SK-N-SH (cell line): ENCODE data around the gene RIMKLA. TPM values are rescaled to one million over a fixed set of nuclear protein-coding genes. Genes with fewer than 3 reads are reported as not detected.

Experiments
- CTCF ChIA-PET: fragments of 300-600, 350-600 bp; formaldehyde crosslinking; extraction: SDS; loops from one replicate; lab custom pipeline; 2021; lab: Yijun Ruan, JAX
- POLR2A ChIA-PET: fragments of 350-600 bp; sonication (Branson Sonifier 250); formaldehyde crosslinking; extraction: SDS; loops from one replicate; lab custom pipeline; 2020; ENCODE audit warnings: antibody characterized with exemption, inconsistent platforms; lab: Yijun Ruan, JAX
- DNase-seq: peaks from one replicate; pipeline ENCODE4 v3.0.0; 2012
- H2AFZ ChIP-seq: fragments of 200-600 bp; sonication (generic); 2 replicates; pipeline ENCODE4 v1.8.1; 2016; ENCODE audit warnings: antibody characterized with exemption, mild to moderate bottlenecking, low read depth
- H3F3A ChIP-seq: fragments of 200-600 bp; sonication (generic); replicated peaks from 2 replicates; pipeline ENCODE3; 2016; ENCODE audit warnings: antibody characterized with exemption, mild to moderate bottlenecking; ENCODE audit not compliant: insufficient read depth
- H3K27ac ChIP-seq, 2 experiments: fragments of 200-500 bp in 1 of 2; fragments of 200-600 bp in 1 of 2; sonication (Bioruptor generic) in 1 of 2; sonication (generic), shearing (Covaris generic) in 1 of 2; 2 replicates each; pipeline versions ENCODE4 v1.5.1 to v1.6.1; 2014 to 2016; ENCODE audit warnings: low read depth in 2 of 2, inconsistent platforms in 1 of 2, low read length in 1 of 2, mild to moderate bottlenecking in 1 of 2, mixed read lengths in 1 of 2
- H3K27me3 ChIP-seq: fragments of 200-600 bp; sonication (generic), shearing (Covaris generic); 2 replicates; pipeline ENCODE4 v1.6.1; 2016; ENCODE audit warnings: mixed run types; ENCODE audit not compliant: insufficient read depth
- H3K36me3 ChIP-seq, 2 experiments: fragments of 200-500 bp in 1 of 2; fragments of 200-600 bp in 1 of 2; sonication (Bioruptor generic) in 1 of 2; sonication (generic) in 1 of 2; replicated peaks in 1 of 2; 2 replicates each; pipeline versions ENCODE3 to v1.5.1; 2014 to 2016; ENCODE audit warnings: low read length in 1 of 2, mild to moderate bottlenecking in 1 of 2; ENCODE audit not compliant: insufficient read depth in 2 of 2, control insufficient read depth in 1 of 2
- H3K4me1 ChIP-seq, 2 experiments: fragments of 200-500 bp in 1 of 2; fragments of 200-600 bp in 1 of 2; sonication (Bioruptor generic) in 1 of 2; sonication (generic), shearing (Covaris generic) in 1 of 2; 2 replicates each; pipeline versions ENCODE4 v1.5.1 to v1.6.1; 2014 to 2016; ENCODE audit warnings: low read depth in 1 of 2, low read length in 1 of 2, mixed run types in 1 of 2; ENCODE audit not compliant: insufficient read depth in 2 of 2, control insufficient read depth in 1 of 2
- H3K4me2 ChIP-seq: fragments of 200-600 bp; sonication (generic), shearing (Covaris generic); 2 replicates; pipeline ENCODE4 v1.6.1; 2017; ENCODE audit warnings: mixed run types
- H3K4me3 ChIP-seq, 2 experiments: fragments of 200-500 bp in 1 of 2; fragments of 200-600 bp in 1 of 2; sonication (Bioruptor generic) in 1 of 2; sonication (generic), shearing (Covaris generic) in 1 of 2; 2 replicates each; pipeline versions ENCODE4 v1.5.1 to v1.8.1; 2014 to 2016; ENCODE audit warnings: low read depth in 2 of 2, inconsistent platforms in 1 of 2, low read length in 1 of 2, mild to moderate bottlenecking in 1 of 2, mixed read lengths in 1 of 2, moderate library complexity in 1 of 2
- H3K79me2 ChIP-seq: fragments of 200-600 bp; sonication (generic); 2 replicates; pipeline ENCODE4 v1.8.1; 2017; ENCODE audit warnings: mild to moderate bottlenecking; ENCODE audit not compliant: insufficient read depth
- H3K9ac ChIP-seq: fragments of 200-600 bp; sonication (generic); 2 replicates; pipeline ENCODE4 v1.6.1; 2017; ENCODE audit warnings: mixed run types
- H3K9me2 ChIP-seq: fragments of 200-600 bp; sonication (generic); 2 replicates; pipeline ENCODE4 v1.6.1; 2017; ENCODE audit warnings: mixed run types
- H3K9me3 ChIP-seq: fragments of 200-600 bp; sonication (generic); 2 replicates; pipeline ENCODE4 v1.6.1; 2017; ENCODE audit warnings: mixed run types, mild to moderate bottlenecking, moderate library complexity
- H4K20me1 ChIP-seq: fragments of 200-600 bp; sonication (generic); 2 replicates; pipeline ENCODE4 v1.6.1; 2017; ENCODE audit warnings: mild to moderate bottlenecking, mixed run types; ENCODE audit not compliant: insufficient read depth
- CTCF ChIP-seq: fragments of 200-600 bp; sonication (generic); IDR thresholded peaks from 2 replicates; pipeline ENCODE4 v1.6.1; 2017; ENCODE audit warnings: antibody characterized with exemption, mild to moderate bottlenecking, moderate library complexity
- ELF1 ChIP-seq: IDR thresholded peaks from 2 replicates; pipeline ENCODE4 v1.4.0; 2012
- EP300 ChIP-seq, 2 experiments: IDR thresholded peaks; 2 replicates each; pipeline versions ENCODE4 v1.4.0 to v1.6.1; 2012; ENCODE audit warnings: borderline replicate concordance in 1 of 2, low read depth in 1 of 2, low read length in 1 of 2
- FOSL2 ChIP-seq: IDR thresholded peaks from 2 replicates; pipeline ENCODE4 v1.4.0; 2012; ENCODE audit warnings: low read depth, mild to moderate bottlenecking, moderate library complexity, borderline replicate concordance
- FOXJ3 ChIP-seq: sonication (generic); formaldehyde crosslinking; IDR thresholded peaks from 2 replicates; pipeline ENCODE4 v1.5.1; 2020; ENCODE audit warnings: mild to moderate bottlenecking, missing genetic modification reagents
- NFIC ChIP-seq: IDR thresholded peaks from 2 replicates; pipeline ENCODE4 v1.4.0; 2012; ENCODE audit warnings: borderline replicate concordance
- NRF1 ChIP-seq: IDR thresholded peaks from 2 replicates; pipeline ENCODE4 v1.6.1; 2012; ENCODE audit warnings: low read depth, mild to moderate bottlenecking, low read length
- RAD21 ChIP-seq: IDR thresholded peaks from 2 replicates; pipeline ENCODE4 v1.6.1; 2012; ENCODE audit warnings: mild to moderate bottlenecking, low read length
- RFX5 ChIP-seq: IDR thresholded peaks from 2 replicates; pipeline ENCODE4 v1.6.1; 2012; ENCODE audit warnings: mild to moderate bottlenecking, improper control_type of control experiment, low read length
- TAF1 ChIP-seq: IDR thresholded peaks from 2 replicates; pipeline ENCODE4 v1.6.1; 2012; ENCODE audit warnings: low read depth, mild to moderate bottlenecking, low read length, moderate library complexity, borderline replicate concordance
- TEAD4 ChIP-seq: IDR thresholded peaks from 2 replicates; pipeline ENCODE4 v1.4.0; 2012; ENCODE audit warnings: mild to moderate bottlenecking, borderline replicate concordance; ENCODE audit not compliant: insufficient read depth
- WGBS: methylation state at CpG from one replicate; pipeline ENCODE4 v1.1.6; 2017; ENCODE audit warnings: low lambda C conversion rate; 5-methylcytosine and 5-hydroxymethylcytosine counted together
- polyA plus RNA-seq, 3 experiments: library from polyadenylated mRNA; depleted of rRNA; stranded (reverse); fragments of >200 nt; gene quantifications; 2 replicates each; pipeline ENCODE4 v1.2.3, GENCODE V29; 2012
- TF ChIP-seq, protein P1 (sequence below): IDR thresholded peaks from 2 replicates; pipeline ENCODE4 v1.6.1; 2012; ENCODE audit warnings: mild to moderate bottlenecking, low read depth, low read length, moderate library complexity
- TF ChIP-seq, protein P2 (sequence below): IDR thresholded peaks from 2 replicates; pipeline ENCODE4 v1.4.0; 2012; ENCODE audit warnings: low read depth, borderline replicate concordance
- TF ChIP-seq, protein P3 (sequence below): fragments of 150-350 bp; IDR thresholded peaks from 2 replicates; pipeline ENCODE4 v1.6.1; 2016; ENCODE audit warnings: mild to moderate bottlenecking, low read depth, low read length

Gene RIMKLA
- polyA plus RNA-seq, 1 of the 3 experiments (the other 2 are of a cell fraction): 0.08 TPM

- no peak overlapping the region for H3K4me2 ChIP-seq
- H3K9me2 ChIP-seq: no peaks in the 10 kb centered on the region
- TF ChIP-seq EP300 (IDR thresholded peaks at IDR 0.05; ENCODE audit: borderline replicate concordance in 1 of 2, low read depth in 1 of 2, low read length in 1 of 2) (no peak), FOSL2 (no peak), RFX5 (no peak), ELF1 (no peak), TEAD4 (no peak), NFIC (no peak), NRF1 (no peak), TAF1 (no peak), RAD21 (no peak), FOXJ3 (CRISPR knock-in tag) (no peak)
- TF ChIP-seq, protein P1, sequence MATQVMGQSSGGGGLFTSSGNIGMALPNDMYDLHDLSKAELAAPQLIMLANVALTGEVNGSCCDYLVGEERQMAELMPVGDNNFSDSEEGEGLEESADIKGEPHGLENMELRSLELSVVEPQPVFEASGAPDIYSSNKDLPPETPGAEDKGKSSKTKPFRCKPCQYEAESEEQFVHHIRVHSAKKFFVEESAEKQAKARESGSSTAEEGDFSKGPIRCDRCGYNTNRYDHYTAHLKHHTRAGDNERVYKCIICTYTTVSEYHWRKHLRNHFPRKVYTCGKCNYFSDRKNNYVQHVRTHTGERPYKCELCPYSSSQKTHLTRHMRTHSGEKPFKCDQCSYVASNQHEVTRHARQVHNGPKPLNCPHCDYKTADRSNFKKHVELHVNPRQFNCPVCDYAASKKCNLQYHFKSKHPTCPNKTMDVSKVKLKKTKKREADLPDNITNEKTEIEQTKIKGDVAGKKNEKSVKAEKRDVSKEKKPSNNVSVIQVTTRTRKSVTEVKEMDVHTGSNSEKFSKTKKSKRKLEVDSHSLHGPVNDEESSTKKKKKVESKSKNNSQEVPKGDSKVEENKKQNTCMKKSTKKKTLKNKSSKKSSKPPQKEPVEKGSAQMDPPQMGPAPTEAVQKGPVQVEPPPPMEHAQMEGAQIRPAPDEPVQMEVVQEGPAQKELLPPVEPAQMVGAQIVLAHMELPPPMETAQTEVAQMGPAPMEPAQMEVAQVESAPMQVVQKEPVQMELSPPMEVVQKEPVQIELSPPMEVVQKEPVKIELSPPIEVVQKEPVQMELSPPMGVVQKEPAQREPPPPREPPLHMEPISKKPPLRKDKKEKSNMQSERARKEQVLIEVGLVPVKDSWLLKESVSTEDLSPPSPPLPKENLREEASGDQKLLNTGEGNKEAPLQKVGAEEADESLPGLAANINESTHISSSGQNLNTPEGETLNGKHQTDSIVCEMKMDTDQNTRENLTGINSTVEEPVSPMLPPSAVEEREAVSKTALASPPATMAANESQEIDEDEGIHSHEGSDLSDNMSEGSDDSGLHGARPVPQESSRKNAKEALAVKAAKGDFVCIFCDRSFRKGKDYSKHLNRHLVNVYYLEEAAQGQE: no peak
- no peak for DNase-seq
- 90% methylated on average over 2 of the region's 6 CpGs for WGBS
- no peak overlapping the region for H3K27ac ChIP-seq
- H3K4me3 ChIP-seq: no peak overlapping the region
- H3K79me2 ChIP-seq: no peaks in the 10 kb centered on the region
- no peaks in the 10 kb centered on the region for H4K20me1 ChIP-seq
- H2AFZ ChIP-seq: no peak overlapping the region
- no peaks in the 10 kb centered on the region for H3K9me3 ChIP-seq
- H3K9ac ChIP-seq: no peak overlapping the region
- no peaks in the 10 kb centered on the region for H3F3A ChIP-seq
- H3K27me3 ChIP-seq: peaks cover 9% of the 10 kb centered on the region; the same call in 1 of the 2 replicates
- ChIA-PET CTCF (no interaction called here), POLR2A (no interaction called here)
- H3K36me3 ChIP-seq: no peaks in the 10 kb centered on the region
- H3K4me1 ChIP-seq: peaks cover 0 to 5% of the 10 kb centered on the region in 2 experiments; a peak in 2 of 4 replicates
These were observed 5.5 kb downstream of the RIMKLA start for GRCh38 chr1:42386051-42386450.

DNA sequence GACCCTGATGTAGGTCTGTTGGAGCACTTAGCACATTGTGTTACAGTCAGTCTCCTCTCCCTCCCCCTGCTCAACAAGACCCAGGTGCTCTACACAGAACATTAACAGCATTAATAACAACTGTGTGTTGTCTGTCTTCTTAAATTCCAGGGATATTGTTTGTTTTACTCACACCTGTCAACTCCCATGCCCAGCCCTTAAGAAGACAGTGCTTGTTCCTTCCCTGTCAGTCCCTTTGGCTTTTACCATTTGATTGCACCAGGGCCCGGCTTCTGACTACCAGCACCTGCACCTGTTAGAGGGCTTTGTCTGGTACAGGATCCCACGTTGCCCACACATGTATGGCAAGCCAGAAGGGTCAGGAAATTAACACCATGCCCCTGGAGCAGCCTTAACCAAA is 11.7 kb downstream of the RIMKLA start:
- H2AFZ ChIP-seq: no peak overlapping the region
- no peak overlapping the region for H3K4me2 ChIP-seq
- H3K4me3 ChIP-seq: no peak overlapping the region
- H3K4me1 ChIP-seq: no peaks in the 10 kb centered on the region
- H3K36me3 ChIP-seq: no peaks in the 10 kb centered on the region
- 20% methylated on average over 2 of the region's 2 CpGs for WGBS
- ChIA-PET CTCF (no interaction called here), POLR2A (no interaction called here)
- peaks cover 6% of the 10 kb centered on the region for H3K27me3 ChIP-seq
- H4K20me1 ChIP-seq: no peaks in the 10 kb centered on the region
- no peaks in the 10 kb centered on the region for H3F3A ChIP-seq
- no peak for DNase-seq
- H3K9ac ChIP-seq: no peak overlapping the region
- H3K9me3 ChIP-seq: no peaks in the 10 kb centered on the region
- no peaks in the 10 kb centered on the region for H3K79me2 ChIP-seq
- H3K27ac ChIP-seq: no peak overlapping the region
- H3K9me2 ChIP-seq: no peaks in the 10 kb centered on the region
- TF ChIP-seq NRF1 (no peak), FOSL2 (no peak), RFX5 (no peak), CTCF (no peak), FOXJ3 (CRISPR knock-in tag) (no peak)
- TF ChIP-seq, protein P2, sequence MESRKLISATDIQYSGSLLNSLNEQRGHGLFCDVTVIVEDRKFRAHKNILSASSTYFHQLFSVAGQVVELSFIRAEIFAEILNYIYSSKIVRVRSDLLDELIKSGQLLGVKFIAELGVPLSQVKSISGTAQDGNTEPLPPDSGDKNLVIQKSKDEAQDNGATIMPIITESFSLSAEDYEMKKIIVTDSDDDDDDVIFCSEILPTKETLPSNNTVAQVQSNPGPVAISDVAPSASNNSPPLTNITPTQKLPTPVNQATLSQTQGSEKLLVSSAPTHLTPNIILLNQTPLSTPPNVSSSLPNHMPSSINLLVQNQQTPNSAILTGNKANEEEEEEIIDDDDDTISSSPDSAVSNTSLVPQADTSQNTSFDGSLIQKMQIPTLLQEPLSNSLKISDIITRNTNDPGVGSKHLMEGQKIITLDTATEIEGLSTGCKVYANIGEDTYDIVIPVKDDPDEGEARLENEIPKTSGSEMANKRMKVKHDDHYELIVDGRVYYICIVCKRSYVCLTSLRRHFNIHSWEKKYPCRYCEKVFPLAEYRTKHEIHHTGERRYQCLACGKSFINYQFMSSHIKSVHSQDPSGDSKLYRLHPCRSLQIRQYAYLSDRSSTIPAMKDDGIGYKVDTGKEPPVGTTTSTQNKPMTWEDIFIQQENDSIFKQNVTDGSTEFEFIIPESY: no peak
- TF ChIP-seq, protein P1: no peak
- TF ChIP-seq, protein P3, sequence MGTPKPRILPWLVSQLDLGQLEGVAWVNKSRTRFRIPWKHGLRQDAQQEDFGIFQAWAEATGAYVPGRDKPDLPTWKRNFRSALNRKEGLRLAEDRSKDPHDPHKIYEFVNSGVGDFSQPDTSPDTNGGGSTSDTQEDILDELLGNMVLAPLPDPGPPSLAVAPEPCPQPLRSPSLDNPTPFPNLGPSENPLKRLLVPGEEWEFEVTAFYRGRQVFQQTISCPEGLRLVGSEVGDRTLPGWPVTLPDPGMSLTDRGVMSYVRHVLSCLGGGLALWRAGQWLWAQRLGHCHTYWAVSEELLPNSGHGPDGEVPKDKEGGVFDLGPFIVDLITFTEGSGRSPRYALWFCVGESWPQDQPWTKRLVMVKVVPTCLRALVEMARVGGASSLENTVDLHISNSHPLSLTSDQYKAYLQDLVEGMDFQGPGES: no peak
